ENCODE measurements around the gene SMCO4. TPM values are rescaled to one million over a fixed set of nuclear protein-coding genes. Genes with fewer than 3 reads are reported as not detected.

The SMCO4 gene
- total RNA-seq, 2 experiments from 2014 or later, result 17.7 to 18.0 TPM

GRCh38 chr11:93572621-93573020 lies 29.4 kb upstream of the SMCO4 start:
- ChIA-PET CTCF (no interaction called here), POLR2A (no interaction called here)

GRCh38 chr11:93572171-93572570 lies 29.0 kb upstream of the SMCO4 start:
- ChIA-PET POLR2A (no interaction called here), CTCF (no interaction called here)
- no peak for ATAC-seq

More at GRCh38 chr11:93572621-93573020, 29.4 kb upstream of the SMCO4 start:
- Mint-ChIP-seq H3K36me3 (ENCODE audit: low read depth) (no peaks in the 10 kb centered on the region), H3K4me1 (ENCODE audit: low read depth) (no peaks in the 10 kb centered on the region), H3K27ac (no peak overlapping the region), H3K4me3 (no peak overlapping the region), H3K27me3 (ENCODE audit: low read depth) (peaks cover 8% of the 10 kb centered on the region), H3K9me3 (ENCODE audit: insufficient read depth) (no peaks in the 10 kb centered on the region)
- ATAC-seq (no peak), DNase-seq (no peak)

GRCh38 chr11:93571612-93572011 lies 28.4 kb upstream of the SMCO4 start:
- Mint-ChIP-seq H3K27me3 (ENCODE audit: low read depth) (peaks cover 8% of the 10 kb centered on the region), H3K4me1 (ENCODE audit: low read depth) (no peaks in the 10 kb centered on the region), H3K36me3 (ENCODE audit: low read depth) (no peaks in the 10 kb centered on the region), H3K9me3 (ENCODE audit: insufficient read depth) (no peaks in the 10 kb centered on the region), H3K27ac (no peak overlapping the region), H3K4me3 (no peak overlapping the region)
- no peak for DNase-seq
- ATAC-seq, result no peak
- CTCF ChIA-PET, result no interaction called here
- POLR2A ChIA-PET, result no interaction called here

More at GRCh38 chr11:93572171-93572570, 29.0 kb upstream of the SMCO4 start:
- no peak overlapping the region for H3K4me3 Mint-ChIP-seq
- H3K9me3 Mint-ChIP-seq (ENCODE audit: insufficient read depth), result no peaks in the 10 kb centered on the region
- no peaks in the 10 kb centered on the region for H3K36me3 Mint-ChIP-seq (ENCODE audit: low read depth)
- DNase-seq, result no peak
- no peaks in the 10 kb centered on the region for H3K4me1 Mint-ChIP-seq (ENCODE audit: low read depth)
- H3K27ac Mint-ChIP-seq, result no peak overlapping the region
- H3K27me3 Mint-ChIP-seq (ENCODE audit: low read depth), result peaks cover 8% of the 10 kb centered on the region

- ATAC-seq, result no peak
- Mint-ChIP-seq H3K4me3 (no peak overlapping the region), H3K4me1 (ENCODE audit: low read depth) (no peaks in the 10 kb centered on the region), H3K27ac (no peak overlapping the region), H3K36me3 (ENCODE audit: low read depth) (no peaks in the 10 kb centered on the region), H3K9me3 (ENCODE audit: insufficient read depth) (no peaks in the 10 kb centered on the region), H3K27me3 (ENCODE audit: low read depth) (peaks cover 5% of the 10 kb centered on the region)
- ChIA-PET CTCF (no interaction called here), POLR2A (no interaction called here)
- DNase-seq, result no peak
Observed at GRCh38 chr11:93570759-93571413, 27.7 kb upstream of the SMCO4 start.

GRCh38 chr11:93569496-93569895 lies 26.3 kb upstream of the SMCO4 start:
- Mint-ChIP-seq H3K36me3 (ENCODE audit: low read depth) (no peaks in the 10 kb centered on the region), H3K27ac (no peak overlapping the region), H3K9me3 (ENCODE audit: insufficient read depth) (no peaks in the 10 kb centered on the region), H3K27me3 (ENCODE audit: low read depth) (peaks cover under 1% of the 10 kb centered on the region), H3K4me1 (ENCODE audit: low read depth) (no peaks in the 10 kb centered on the region), H3K4me3 (no peak overlapping the region)
- POLR2A ChIA-PET, result no interaction called here
- CTCF ChIA-PET, result no interaction called here
- ATAC-seq, result no peak
- DNase-seq, result no peak

GRCh38 chr11:93568726-93569125 lies 25.5 kb upstream of the SMCO4 start:
- no peak for ATAC-seq
- no peak overlapping the region for H3K4me3 Mint-ChIP-seq
- POLR2A ChIA-PET, result no interaction called here
- H3K9me3 Mint-ChIP-seq (ENCODE audit: insufficient read depth), result no peaks in the 10 kb centered on the region
- DNase-seq, result no peak
- CTCF ChIA-PET, result no interaction called here
- H3K27ac Mint-ChIP-seq, result no peak overlapping the region
- H3K4me1 Mint-ChIP-seq (ENCODE audit: low read depth), result no peaks in the 10 kb centered on the region
- peaks cover 3% of the 10 kb centered on the region for H3K27me3 Mint-ChIP-seq (ENCODE audit: low read depth)
- no peaks in the 10 kb centered on the region for H3K36me3 Mint-ChIP-seq (ENCODE audit: low read depth)

- ChIA-PET POLR2A (no interaction called here), CTCF (no interaction called here)
- Mint-ChIP-seq H3K27me3 (ENCODE audit: low read depth) (peaks cover 4% of the 10 kb centered on the region), H3K4me1 (ENCODE audit: low read depth) (no peaks in the 10 kb centered on the region), H3K27ac (no peak overlapping the region), H3K4me3 (no peak overlapping the region), H3K9me3 (ENCODE audit: insufficient read depth) (no peaks in the 10 kb centered on the region), H3K36me3 (ENCODE audit: low read depth) (no peaks in the 10 kb centered on the region)
- no peak for DNase-seq
- no peak for ATAC-seq
Observed at GRCh38 chr11:93567401-93567895, 24.3 kb upstream of the SMCO4 start.

GRCh38 chr11:93564895-93565294 lies 21.7 kb upstream of the SMCO4 start:
- peaks cover 4% of the 10 kb centered on the region for H3K27me3 Mint-ChIP-seq (ENCODE audit: low read depth)
- no peaks in the 10 kb centered on the region for H3K9me3 Mint-ChIP-seq (ENCODE audit: insufficient read depth)
- no peak overlapping the region for H3K4me3 Mint-ChIP-seq
- H3K36me3 Mint-ChIP-seq (ENCODE audit: low read depth), result no peaks in the 10 kb centered on the region
- ChIA-PET POLR2A (no interaction called here), CTCF (no interaction called here)
- ATAC-seq, result no peak
- no peaks in the 10 kb centered on the region for H3K4me1 Mint-ChIP-seq (ENCODE audit: low read depth)
- H3K27ac Mint-ChIP-seq, result no peak overlapping the region
- DNase-seq, result no peak

DNA sequence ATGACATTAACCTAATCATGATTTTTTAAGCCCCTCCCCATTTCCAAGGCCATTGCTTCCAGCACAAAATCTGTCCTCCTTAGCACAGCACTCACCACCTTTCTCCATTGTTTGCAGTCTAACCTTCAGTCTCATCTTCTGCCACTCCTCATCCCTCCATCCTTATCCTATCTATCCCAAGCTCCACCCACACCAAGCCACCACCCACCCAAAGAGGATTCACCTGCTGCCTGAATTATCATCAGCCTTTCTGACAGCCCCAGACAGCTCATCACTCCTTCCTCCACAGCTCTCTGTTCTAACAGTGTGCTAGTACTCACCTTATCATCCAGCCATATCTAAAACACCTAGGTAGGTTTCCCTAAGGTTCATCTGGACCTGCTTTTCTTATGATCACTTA lies 20.7 kb upstream of the SMCO4 start:
- H3K4me3 Mint-ChIP-seq, result no peak overlapping the region
- H3K9me3 Mint-ChIP-seq (ENCODE audit: insufficient read depth), result no peaks in the 10 kb centered on the region
- DNase-seq (no peak), ATAC-seq (no peak)
- H3K27ac Mint-ChIP-seq, result no peak overlapping the region
- H3K27me3 Mint-ChIP-seq (ENCODE audit: low read depth), result peaks cover 4% of the 10 kb centered on the region
- ChIA-PET CTCF (no interaction called here), POLR2A (no interaction called here)
- no peaks in the 10 kb centered on the region for H3K36me3 Mint-ChIP-seq (ENCODE audit: low read depth)
- no peaks in the 10 kb centered on the region for H3K4me1 Mint-ChIP-seq (ENCODE audit: low read depth)

- Mint-ChIP-seq H3K27ac (no peak overlapping the region), H3K4me3 (no peak overlapping the region), H3K9me3 (ENCODE audit: insufficient read depth) (no peaks in the 10 kb centered on the region), H3K36me3 (ENCODE audit: low read depth) (no peaks in the 10 kb centered on the region), H3K27me3 (ENCODE audit: low read depth) (peaks cover 12% of the 10 kb centered on the region), H3K4me1 (ENCODE audit: low read depth) (no peaks in the 10 kb centered on the region)
- CTCF ChIA-PET, result no interaction called here
- DNase-seq (no peak), ATAC-seq (no peak)
- POLR2A ChIA-PET, result no interaction called here
Observed at GRCh38 chr11:93560199-93560932, 17.2 kb upstream of the SMCO4 start.

DNA sequence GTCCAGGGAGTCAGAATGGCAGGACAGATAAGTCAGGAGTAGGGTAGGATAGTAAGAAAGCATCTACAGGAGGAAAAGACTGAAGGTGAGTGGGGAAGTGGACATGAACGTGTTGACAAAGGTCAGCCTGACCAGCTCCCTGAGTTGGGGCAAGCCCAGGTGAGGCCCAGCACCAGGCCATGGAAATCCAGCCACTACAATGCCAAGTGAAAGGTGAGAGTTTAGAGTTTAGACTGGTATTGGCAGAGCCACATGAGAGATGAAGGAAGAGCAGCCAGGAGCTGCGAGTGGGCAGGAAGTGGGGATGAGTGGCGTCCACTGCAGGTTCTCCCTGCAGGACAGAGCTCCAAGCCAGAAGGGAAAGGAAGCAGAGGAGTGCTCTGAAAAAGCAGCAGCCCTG lies 16.5 kb upstream of the SMCO4 start:
- H3K27ac Mint-ChIP-seq, result no peak overlapping the region
- ChIA-PET POLR2A (no interaction called here), CTCF (no interaction called here)
- no peaks in the 10 kb centered on the region for H3K9me3 Mint-ChIP-seq (ENCODE audit: insufficient read depth)
- peaks cover 18% of the 10 kb centered on the region for H3K27me3 Mint-ChIP-seq (ENCODE audit: low read depth)
- no peaks in the 10 kb centered on the region for H3K36me3 Mint-ChIP-seq (ENCODE audit: low read depth)
- no peaks in the 10 kb centered on the region for H3K4me1 Mint-ChIP-seq (ENCODE audit: low read depth)
- no peak for ATAC-seq
- H3K4me3 Mint-ChIP-seq, result no peak overlapping the region
- no peak for DNase-seq

GRCh38 chr11:93552874-93553273 lies 9.7 kb upstream of the SMCO4 start:
- peaks cover 27% of the 10 kb centered on the region for H3K27me3 Mint-ChIP-seq (ENCODE audit: low read depth)
- CTCF ChIA-PET, result no interaction called here

More at GRCh38 chr11:93552874-93553273, 9.7 kb upstream of the SMCO4 start:
- Mint-ChIP-seq H3K4me1 (ENCODE audit: low read depth) (no peaks in the 10 kb centered on the region), H3K4me3 (no peak overlapping the region), H3K27ac (no peak overlapping the region), H3K36me3 (ENCODE audit: low read depth) (no peaks in the 10 kb centered on the region), H3K9me3 (ENCODE audit: insufficient read depth) (no peaks in the 10 kb centered on the region)
- POLR2A ChIA-PET, result no interaction called here
- DNase-seq (no peak), ATAC-seq (no peak)
